Natural killer cell (primary cell): ENCODE measurements around the gene ZCCHC13. TPM values are rescaled to one million over a fixed set of nuclear protein-coding genes. Genes with fewer than 3 reads are reported as not detected.

Experiments
- ATAC-seq, 3 donors: fragments of 150-1000 bp in 2 of 3; fragments of 200-7000 bp in 1 of 3; cut with Tn5 transposase; 1 replicate in 1 of 3; 2 replicates in 2 of 3; pipeline ENCODE4 v1.10.0; 2021; ENCODE audit warnings: mild to moderate bottlenecking in 2 of 3, moderate library complexity in 2 of 3
- DNase-seq, 2 donors: peaks; one replicate each; pipeline versions ENCODE4 v3.0.0 to v3.0.0-alpha.2; 2013 to 2021; ENCODE audit warnings: mixed read lengths in 1 of 2
- H3K27ac ChIP-seq: one replicate; pipeline ENCODE4 v1.5.1; 2013; ENCODE audit warnings: mild to moderate bottlenecking, low read length
- H3K27me3 ChIP-seq: one replicate; pipeline ENCODE4 v1.6.1; 2013; ENCODE audit warnings: low read length; ENCODE audit not compliant: control insufficient read depth, insufficient read depth
- H3K36me3 ChIP-seq: one replicate; pipeline ENCODE4 v1.6.1; 2013; ENCODE audit warnings: low read length; ENCODE audit not compliant: control insufficient read depth, insufficient read depth
- H3K4me1 ChIP-seq: one replicate; pipeline ENCODE4 v1.6.1; 2013; ENCODE audit warnings: low read length; ENCODE audit not compliant: control insufficient read depth, insufficient read depth
- H3K4me3 ChIP-seq: one replicate; pipeline ENCODE4 v1.5.1; 2013; ENCODE audit warnings: low read length
- H3K9me3 ChIP-seq: one replicate; pipeline ENCODE4 v1.6.1; 2013; ENCODE audit warnings: low read length; ENCODE audit not compliant: control insufficient read depth, insufficient read depth
- H3K27ac Mint-ChIP-seq, 2 donors: one replicate each; pipeline ENCODE4 v1.8.0; 2022; ENCODE audit warnings: mild to moderate bottlenecking in 2 of 2, mixed read lengths in 2 of 2, moderate library complexity in 1 of 2
- H3K27me3 Mint-ChIP-seq, 2 donors: one replicate each; pipeline ENCODE4 v1.8.0; 2022; ENCODE audit warnings: low read depth in 2 of 2, mixed read lengths in 2 of 2
- H3K36me3 Mint-ChIP-seq: one replicate; pipeline ENCODE4 v1.8.0; 2022; ENCODE audit warnings: mixed read lengths
- H3K4me1 Mint-ChIP-seq, 2 donors: one replicate each; pipeline ENCODE4 v1.8.0; 2022; ENCODE audit warnings: mixed read lengths in 2 of 2
- H3K4me3 Mint-ChIP-seq: one replicate; pipeline ENCODE4 v1.8.0; 2022; ENCODE audit warnings: mild to moderate bottlenecking, moderate library complexity, mixed read lengths
- H3K9me3 Mint-ChIP-seq, 2 donors: one replicate each; pipeline ENCODE4 v1.8.0; 2022; ENCODE audit warnings: mixed read lengths in 2 of 2
- WGBS: methylation state at CpG from one replicate; pipeline ENCODE4 v1.1.7; 2013; ENCODE audit warnings: missing lambda C conversion rate; ENCODE audit not compliant: insufficient coverage; 5-methylcytosine and 5-hydroxymethylcytosine counted together
- intact Hi-C: fragments of 100-400 bp; cut with micrococcal nuclease; formaldehyde crosslinking; loops from one replicate; pipeline ENCODE4 v1.14.2; 2022
- total RNA-seq, 4 donors: library from RNA; stranded (reverse); fragments of 120-200 nt in 1 of 4; gene quantifications; one replicate each; pipeline versions ENCODE4 v1.2.3 to v1.2.4, GENCODE V29; 2013 to 2022
- TF ChIP-seq, protein P1 (sequence below): fragments of 200-600 bp; IDR thresholded peaks from one replicate; pipeline ENCODE4 v1.8.0; 2022; ENCODE audit warnings: antibody characterized with exemption

Gene ZCCHC13
- total RNA-seq, 3 donors from 2014 or later (not counting 1 experiment from before 2014, with no cell fraction given): not detected

DNA sequence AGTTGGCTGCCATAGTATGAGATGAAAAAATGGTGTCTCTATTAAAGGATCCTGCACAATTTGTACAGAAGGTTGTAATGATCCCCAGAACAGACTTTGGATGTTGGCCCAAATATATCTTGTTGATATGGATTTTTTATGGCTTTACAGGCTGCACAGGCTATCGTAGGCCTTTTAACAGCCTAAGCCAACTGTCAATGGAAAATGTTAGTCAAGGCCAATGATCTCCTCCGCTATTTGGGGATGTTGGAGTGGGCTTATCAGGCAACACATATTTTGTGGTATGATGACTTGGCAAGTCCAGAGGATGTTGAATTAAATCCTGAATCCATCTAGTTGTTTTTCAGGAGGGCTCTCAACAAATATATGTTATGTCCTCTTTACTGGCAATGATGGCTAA, 42.1 kb downstream of the ZCCHC13 start:
- H3K9me3 Mint-ChIP-seq: no peaks in the 10 kb centered on the region
- TF ChIP-seq, protein P1, sequence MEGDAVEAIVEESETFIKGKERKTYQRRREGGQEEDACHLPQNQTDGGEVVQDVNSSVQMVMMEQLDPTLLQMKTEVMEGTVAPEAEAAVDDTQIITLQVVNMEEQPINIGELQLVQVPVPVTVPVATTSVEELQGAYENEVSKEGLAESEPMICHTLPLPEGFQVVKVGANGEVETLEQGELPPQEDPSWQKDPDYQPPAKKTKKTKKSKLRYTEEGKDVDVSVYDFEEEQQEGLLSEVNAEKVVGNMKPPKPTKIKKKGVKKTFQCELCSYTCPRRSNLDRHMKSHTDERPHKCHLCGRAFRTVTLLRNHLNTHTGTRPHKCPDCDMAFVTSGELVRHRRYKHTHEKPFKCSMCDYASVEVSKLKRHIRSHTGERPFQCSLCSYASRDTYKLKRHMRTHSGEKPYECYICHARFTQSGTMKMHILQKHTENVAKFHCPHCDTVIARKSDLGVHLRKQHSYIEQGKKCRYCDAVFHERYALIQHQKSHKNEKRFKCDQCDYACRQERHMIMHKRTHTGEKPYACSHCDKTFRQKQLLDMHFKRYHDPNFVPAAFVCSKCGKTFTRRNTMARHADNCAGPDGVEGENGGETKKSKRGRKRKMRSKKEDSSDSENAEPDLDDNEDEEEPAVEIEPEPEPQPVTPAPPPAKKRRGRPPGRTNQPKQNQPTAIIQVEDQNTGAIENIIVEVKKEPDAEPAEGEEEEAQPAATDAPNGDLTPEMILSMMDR: no peak
- 48% methylated on average over 2 of the region's 2 CpGs for WGBS
- no peaks in the 10 kb centered on the region for H3K9me3 ChIP-seq
- no peaks in the 10 kb centered on the region for H3K27me3 ChIP-seq
- intact Hi-C loops: loop anchor here (10.0 kb wide), 1 partner anchor 331 kb away; no protein-coding TSS in a partner anchor
- H3K36me3 ChIP-seq: no peaks in the 10 kb centered on the region
- peaks cover 0 to 14% of the 10 kb centered on the region in 2 donors for H3K27me3 Mint-ChIP-seq
- ATAC-seq (no peak), DNase-seq (no peak)
- no peak overlapping the region for H3K4me3 Mint-ChIP-seq
- no peaks in the 10 kb centered on the region for H3K36me3 Mint-ChIP-seq
- no peak overlapping the region for H3K27ac Mint-ChIP-seq
- H3K4me3 ChIP-seq: no peak overlapping the region
- peaks cover 0 to 6% of the 10 kb centered on the region in 2 donors for H3K4me1 Mint-ChIP-seq
- no peak overlapping the region for H3K27ac ChIP-seq
- no peaks in the 10 kb centered on the region for H3K4me1 ChIP-seq

DNA sequence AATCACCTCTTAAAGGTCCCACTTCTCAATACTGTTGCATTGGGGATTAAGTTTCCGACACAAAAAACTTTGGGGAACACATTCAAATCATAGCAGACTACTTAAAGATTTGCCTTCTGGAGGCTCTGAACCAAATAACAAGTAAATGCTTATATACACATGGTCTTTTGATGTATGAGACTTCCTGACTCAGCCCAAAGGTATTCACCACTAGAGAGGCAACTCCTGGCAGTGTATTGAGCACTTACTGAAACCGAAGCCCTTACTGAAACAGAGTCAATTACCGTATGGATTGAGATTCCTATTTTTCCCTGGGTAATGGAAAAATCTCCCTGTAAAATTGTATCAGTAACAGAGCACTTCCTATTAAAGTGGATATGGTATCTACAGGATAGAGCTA, 45.4 kb downstream of the ZCCHC13 start:
- no peak for DNase-seq
- TF ChIP-seq, protein P1: no peak
- H3K36me3 Mint-ChIP-seq: no peaks in the 10 kb centered on the region

DNA sequence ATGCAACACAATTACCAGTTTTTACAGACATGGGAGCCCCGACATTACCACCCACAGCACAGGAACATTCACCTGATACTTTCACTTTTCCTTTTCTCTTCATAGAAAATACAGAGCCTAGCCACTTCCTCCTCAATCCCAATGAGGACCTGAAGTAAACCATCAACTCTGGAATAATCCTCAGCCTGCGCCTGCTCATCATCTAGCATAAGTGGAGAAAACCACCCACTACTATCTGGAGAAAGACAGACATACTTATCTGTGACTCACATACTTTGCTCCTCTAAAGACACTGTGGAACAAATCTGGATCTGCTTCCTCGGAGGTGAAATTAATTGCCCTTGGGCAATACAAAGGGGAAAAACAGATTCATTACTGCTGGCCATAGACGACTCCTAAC, 47.8 kb downstream of the ZCCHC13 start:
- Mint-ChIP-seq H3K4me3 (no peak overlapping the region), H3K36me3 (no peaks in the 10 kb centered on the region), H3K4me1 (peaks cover 6 to 9% of the 10 kb centered on the region in 2 donors), H3K27ac (peak overlapping the region in 1 of 2 donors; percentile 63), H3K9me3 (no peaks in the 10 kb centered on the region), H3K27me3 (peaks cover 0 to 11% of the 10 kb centered on the region in 2 donors)
- no peak for ATAC-seq
- DNase-seq: peak in 1 of 2 donors; percentile 4
- Histone ChIP-seq H3K36me3 (no peaks in the 10 kb centered on the region), H3K9me3 (no peaks in the 10 kb centered on the region), H3K4me1 (no peaks in the 10 kb centered on the region), H3K27ac (no peak overlapping the region), H3K27me3 (no peaks in the 10 kb centered on the region), H3K4me3 (no peak overlapping the region)
- intact Hi-C loops: no loop called here
- 56% methylated on average over 4 of the region's 4 CpGs for WGBS
- TF ChIP-seq, protein P1: no peak

More for the DNA sequence above, 45.4 kb downstream of the ZCCHC13 start:
- no peaks in the 10 kb centered on the region for H3K9me3 ChIP-seq
- no peaks in the 10 kb centered on the region for H3K27me3 ChIP-seq
- Mint-ChIP-seq H3K4me1 (peaks cover 6 to 9% of the 10 kb centered on the region in 2 donors), H3K4me3 (no peak overlapping the region), H3K9me3 (no peaks in the 10 kb centered on the region), H3K27me3 (no peaks in the 10 kb centered on the region), H3K27ac (no peak overlapping the region)
- no peaks in the 10 kb centered on the region for H3K36me3 ChIP-seq
- ATAC-seq: no peak
- intact Hi-C loops: loop anchor here (10.0 kb wide), 1 partner anchor 335 kb away; no protein-coding TSS in a partner anchor
- H3K4me1 ChIP-seq: no peaks in the 10 kb centered on the region
- H3K27ac ChIP-seq: no peak overlapping the region
- H3K4me3 ChIP-seq: no peak overlapping the region
- no CpG with 5 or more reads among the region's 3 CpGs for whole genome bisulfite sequencing

DNA sequence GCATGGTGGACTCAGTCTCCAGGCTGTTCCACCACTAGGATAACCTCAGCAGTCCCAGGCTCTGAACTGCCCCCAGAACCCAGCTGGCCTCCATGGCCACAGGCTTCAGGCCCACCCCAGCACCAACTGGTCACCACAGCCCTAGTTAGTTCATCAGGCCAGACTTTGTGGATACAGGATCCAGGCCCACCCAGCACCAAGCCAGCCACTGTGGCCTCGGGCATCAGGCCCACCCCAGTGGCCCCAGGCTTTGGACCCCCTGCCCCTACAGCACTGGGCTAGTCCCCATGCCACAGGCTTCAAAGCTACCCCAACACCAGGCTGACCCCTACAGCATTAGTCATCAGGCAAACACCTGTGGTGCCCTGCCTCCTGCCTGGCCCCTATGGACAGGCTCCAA, 50.0 kb downstream of the ZCCHC13 start:
- Histone ChIP-seq H3K36me3 (no peaks in the 10 kb centered on the region), H3K27me3 (no peaks in the 10 kb centered on the region), H3K4me1 (no peaks in the 10 kb centered on the region), H3K27ac (no peak overlapping the region), H3K9me3 (no peaks in the 10 kb centered on the region), H3K4me3 (no peak overlapping the region)
- no peaks in the 10 kb centered on the region for H3K36me3 Mint-ChIP-seq
- TF ChIP-seq, protein P1: no peak
- peaks cover 2 to 22% of the 10 kb centered on the region in 2 donors for H3K27me3 Mint-ChIP-seq
- no peaks in the 10 kb centered on the region for H3K9me3 Mint-ChIP-seq
- intact Hi-C loops: no loop called here
- H3K4me3 Mint-ChIP-seq: no peak overlapping the region
- WGBS: no CpG with 5 or more reads among the region's 1 CpG
- DNase-seq (no peak), ATAC-seq (no peak)
- H3K4me1 Mint-ChIP-seq: peaks cover 6 to 9% of the 10 kb centered on the region in 2 donors
- no peak overlapping the region for H3K27ac Mint-ChIP-seq
